ENCODE measurements around the gene C19orf85.

- TF ChIP-seq, protein P1, sequence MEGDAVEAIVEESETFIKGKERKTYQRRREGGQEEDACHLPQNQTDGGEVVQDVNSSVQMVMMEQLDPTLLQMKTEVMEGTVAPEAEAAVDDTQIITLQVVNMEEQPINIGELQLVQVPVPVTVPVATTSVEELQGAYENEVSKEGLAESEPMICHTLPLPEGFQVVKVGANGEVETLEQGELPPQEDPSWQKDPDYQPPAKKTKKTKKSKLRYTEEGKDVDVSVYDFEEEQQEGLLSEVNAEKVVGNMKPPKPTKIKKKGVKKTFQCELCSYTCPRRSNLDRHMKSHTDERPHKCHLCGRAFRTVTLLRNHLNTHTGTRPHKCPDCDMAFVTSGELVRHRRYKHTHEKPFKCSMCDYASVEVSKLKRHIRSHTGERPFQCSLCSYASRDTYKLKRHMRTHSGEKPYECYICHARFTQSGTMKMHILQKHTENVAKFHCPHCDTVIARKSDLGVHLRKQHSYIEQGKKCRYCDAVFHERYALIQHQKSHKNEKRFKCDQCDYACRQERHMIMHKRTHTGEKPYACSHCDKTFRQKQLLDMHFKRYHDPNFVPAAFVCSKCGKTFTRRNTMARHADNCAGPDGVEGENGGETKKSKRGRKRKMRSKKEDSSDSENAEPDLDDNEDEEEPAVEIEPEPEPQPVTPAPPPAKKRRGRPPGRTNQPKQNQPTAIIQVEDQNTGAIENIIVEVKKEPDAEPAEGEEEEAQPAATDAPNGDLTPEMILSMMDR (IDR thresholded peaks at IDR 0.05), result no peak
- TF ChIP-seq POLR2A (IDR thresholded peaks at IDR 0.05), result no peak
Observed at GRCh38 chr19:55464039-55464661, 401 bp downstream of the C19orf85 start.

All from Peyer's patch (tissue), 4 donors.